Upper lobe of left lung (tissue), 4 donors: ENCODE measurements around the gene DDX24.

Source experiments
- CTCF ChIP-seq, 6 experiments: fragments of 450-650 bp in 4 of 6; fragments of 200-600 bp in 2 of 6; sonication (generic) in 2 of 6; IDR thresholded peaks; one replicate each; pipeline ENCODE4 v1.5.1; 2016 to 2019; ENCODE audit warnings: antibody characterized with exemption in 6 of 6
- POLR2A ChIP-seq, 4 donors: fragments of 450-650 bp; IDR thresholded peaks; one replicate each; pipeline ENCODE4 v1.5.1; 2016 to 2017; ENCODE audit warnings: antibody characterized with exemption in 4 of 4, mild to moderate bottlenecking in 2 of 4
- POLR2AphosphoS5 ChIP-seq, 2 donors: sonication (generic); formaldehyde crosslinking; IDR thresholded peaks; one replicate each; pipeline ENCODE4 v1.5.1; 2017; ENCODE audit warnings: antibody characterized with exemption in 2 of 2

GRCh38 chr14:94056579-94057308 lies 24.3 kb downstream of the DDX24 start:
- TF ChIP-seq POLR2A (IDR thresholded peaks at IDR 0.05) (no peak), CTCF (IDR thresholded peaks at IDR 0.05) (no peak), POLR2AphosphoS5 (IDR thresholded peaks at IDR 0.05) (no peak)
